Testis (tissue), 2 donors: Measurements from ENCODE around the gene TMEM229B.

ENCODE experiments used
- POLR2A ChIP-seq: fragments of 450-650 bp; IDR thresholded peaks from one replicate; pipeline ENCODE4 v1.6.1; 2017; ENCODE audit warnings: antibody characterized with exemption, mild to moderate bottlenecking, moderate library complexity
- TF ChIP-seq, protein P1 (sequence below), 3 experiments: fragments of 450-650 bp in 2 of 3; fragments of 200-600 bp in 1 of 3; sonication (generic) in 1 of 3; IDR thresholded peaks; one replicate each; pipeline ENCODE4 v1.5.1; 2016 to 2019; ENCODE audit warnings: antibody characterized with exemption in 3 of 3, mild to moderate bottlenecking in 2 of 3, moderate library complexity in 1 of 3

DNA sequence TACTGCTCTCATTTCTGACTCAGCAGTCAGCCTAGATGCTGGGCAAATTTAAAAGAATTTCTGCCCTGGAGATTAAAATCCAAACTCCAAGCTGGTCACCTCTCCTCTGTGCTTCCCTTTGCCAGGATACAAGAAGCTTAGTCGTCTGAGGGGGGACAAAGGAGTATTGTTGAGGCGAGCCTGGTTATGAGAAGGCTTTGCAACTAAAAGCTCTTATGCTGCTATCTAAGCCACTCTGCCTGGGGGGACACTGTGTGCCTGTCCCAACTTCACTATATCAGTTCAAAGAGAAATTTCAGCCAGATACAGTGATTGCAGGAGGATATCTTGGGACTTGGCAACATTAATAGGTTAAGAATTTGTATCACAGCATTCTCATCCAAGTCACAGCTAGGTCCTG, 33.7 kb upstream of the TMEM229B start:
- TF ChIP-seq, protein P1, sequence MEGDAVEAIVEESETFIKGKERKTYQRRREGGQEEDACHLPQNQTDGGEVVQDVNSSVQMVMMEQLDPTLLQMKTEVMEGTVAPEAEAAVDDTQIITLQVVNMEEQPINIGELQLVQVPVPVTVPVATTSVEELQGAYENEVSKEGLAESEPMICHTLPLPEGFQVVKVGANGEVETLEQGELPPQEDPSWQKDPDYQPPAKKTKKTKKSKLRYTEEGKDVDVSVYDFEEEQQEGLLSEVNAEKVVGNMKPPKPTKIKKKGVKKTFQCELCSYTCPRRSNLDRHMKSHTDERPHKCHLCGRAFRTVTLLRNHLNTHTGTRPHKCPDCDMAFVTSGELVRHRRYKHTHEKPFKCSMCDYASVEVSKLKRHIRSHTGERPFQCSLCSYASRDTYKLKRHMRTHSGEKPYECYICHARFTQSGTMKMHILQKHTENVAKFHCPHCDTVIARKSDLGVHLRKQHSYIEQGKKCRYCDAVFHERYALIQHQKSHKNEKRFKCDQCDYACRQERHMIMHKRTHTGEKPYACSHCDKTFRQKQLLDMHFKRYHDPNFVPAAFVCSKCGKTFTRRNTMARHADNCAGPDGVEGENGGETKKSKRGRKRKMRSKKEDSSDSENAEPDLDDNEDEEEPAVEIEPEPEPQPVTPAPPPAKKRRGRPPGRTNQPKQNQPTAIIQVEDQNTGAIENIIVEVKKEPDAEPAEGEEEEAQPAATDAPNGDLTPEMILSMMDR (IDR thresholded peaks at IDR 0.05) = no peak
- no peak for TF ChIP-seq POLR2A
